ENCODE measurements around the gene CCR3. TPM values are rescaled to one million over a fixed set of nuclear protein-coding genes. Genes with fewer than 3 reads are reported as not detected.

CCR3 gene
- total and polyA plus RNA-seq, 2 experiments from 2014 or later = not detected

DNA sequence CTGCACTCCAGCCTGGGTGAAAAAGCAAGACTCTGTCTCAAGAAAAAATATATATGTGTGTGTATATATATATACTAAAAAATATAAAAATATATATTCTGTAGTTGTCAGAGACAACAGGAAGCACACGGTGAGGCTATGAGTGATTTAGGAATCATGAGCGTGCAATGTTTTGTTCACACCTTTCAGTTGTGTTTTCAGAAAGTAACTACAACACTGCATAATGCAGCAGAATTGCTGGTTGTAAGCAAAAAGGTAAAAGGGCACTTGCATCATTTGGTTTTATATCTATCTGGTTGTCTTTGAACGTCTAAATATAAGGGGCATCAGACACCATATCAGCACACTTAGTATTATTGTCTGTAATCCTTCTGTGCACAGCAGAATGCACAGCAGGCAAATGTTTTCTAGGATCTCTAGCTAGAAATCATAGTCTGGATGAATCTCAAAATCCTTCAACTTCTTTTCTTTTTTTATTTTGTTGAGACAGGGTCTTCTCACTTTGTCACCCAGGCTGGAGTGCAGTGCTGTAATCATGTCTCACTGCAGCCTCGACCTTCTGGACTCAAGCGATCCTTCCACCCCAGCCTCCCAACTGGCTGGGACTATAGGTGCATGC, 44.8 kb downstream of the CCR3 start (continued):
- TF ChIP-seq ZNF462 (CRISPR knock-in tag; IDR thresholded peaks at IDR 0.05) (no peak), CREB1 (CRISPR knock-in tag; IDR thresholded peaks at IDR 0.05; ENCODE audit: low read depth) (no peak), ZNF331 (CRISPR knock-in tag; IDR thresholded peaks at IDR 0.05; ENCODE audit: low read depth) (no peak), NANOG (IDR thresholded peaks at IDR 0.05; ENCODE audit: borderline replicate concordance) (no peak), JUNB (IDR thresholded peaks at IDR 0.05; ENCODE audit: unreplicated experiment) (no peak), STAT1 (IDR thresholded peaks at IDR 0.05; ENCODE audit: unreplicated experiment) (no peak), POLR2AphosphoS5 (IDR thresholded peaks at IDR 0.05; ENCODE audit: low read depth) (no peak), ZNF114 (CRISPR knock-in tag; IDR thresholded peaks at IDR 0.05) (no peak)
- TF ChIP-seq, protein P1, sequence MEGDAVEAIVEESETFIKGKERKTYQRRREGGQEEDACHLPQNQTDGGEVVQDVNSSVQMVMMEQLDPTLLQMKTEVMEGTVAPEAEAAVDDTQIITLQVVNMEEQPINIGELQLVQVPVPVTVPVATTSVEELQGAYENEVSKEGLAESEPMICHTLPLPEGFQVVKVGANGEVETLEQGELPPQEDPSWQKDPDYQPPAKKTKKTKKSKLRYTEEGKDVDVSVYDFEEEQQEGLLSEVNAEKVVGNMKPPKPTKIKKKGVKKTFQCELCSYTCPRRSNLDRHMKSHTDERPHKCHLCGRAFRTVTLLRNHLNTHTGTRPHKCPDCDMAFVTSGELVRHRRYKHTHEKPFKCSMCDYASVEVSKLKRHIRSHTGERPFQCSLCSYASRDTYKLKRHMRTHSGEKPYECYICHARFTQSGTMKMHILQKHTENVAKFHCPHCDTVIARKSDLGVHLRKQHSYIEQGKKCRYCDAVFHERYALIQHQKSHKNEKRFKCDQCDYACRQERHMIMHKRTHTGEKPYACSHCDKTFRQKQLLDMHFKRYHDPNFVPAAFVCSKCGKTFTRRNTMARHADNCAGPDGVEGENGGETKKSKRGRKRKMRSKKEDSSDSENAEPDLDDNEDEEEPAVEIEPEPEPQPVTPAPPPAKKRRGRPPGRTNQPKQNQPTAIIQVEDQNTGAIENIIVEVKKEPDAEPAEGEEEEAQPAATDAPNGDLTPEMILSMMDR (conservative IDR thresholded peaks at IDR 0.05; ENCODE audit: low read depth in 2 of 2) = no peak
- TF ChIP-seq, protein P2, sequence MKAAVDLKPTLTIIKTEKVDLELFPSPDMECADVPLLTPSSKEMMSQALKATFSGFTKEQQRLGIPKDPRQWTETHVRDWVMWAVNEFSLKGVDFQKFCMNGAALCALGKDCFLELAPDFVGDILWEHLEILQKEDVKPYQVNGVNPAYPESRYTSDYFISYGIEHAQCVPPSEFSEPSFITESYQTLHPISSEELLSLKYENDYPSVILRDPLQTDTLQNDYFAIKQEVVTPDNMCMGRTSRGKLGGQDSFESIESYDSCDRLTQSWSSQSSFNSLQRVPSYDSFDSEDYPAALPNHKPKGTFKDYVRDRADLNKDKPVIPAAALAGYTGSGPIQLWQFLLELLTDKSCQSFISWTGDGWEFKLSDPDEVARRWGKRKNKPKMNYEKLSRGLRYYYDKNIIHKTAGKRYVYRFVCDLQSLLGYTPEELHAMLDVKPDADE (IDR thresholded peaks at IDR 0.05) = no peak
